Kasumi-1 (cell line): Measurements from ENCODE around the gene ETV6.
A peak's percentile ranks its signal among the peaks of the same experiment; 100 is the strongest.

Source experiments
- DNase-seq, 2 experiments: peaks; one replicate each; lab custom pipeline; 2025; lab: John Stamatoyannopoulos, UW

ETV6 gene

GRCh38 chr12:11827091-11828061 lies 177.9 kb downstream of the ETV6 start:
- DNase-seq, result no peak

- no peak for DNase-seq
Observed at GRCh38 chr12:11829764-11830194, 180.3 kb downstream of the ETV6 start.

GRCh38 chr12:11830307-11830801 lies 180.9 kb downstream of the ETV6 start:
- DNase-seq, result no peak

- no peak for DNase-seq
Observed at GRCh38 chr12:11832093-11832492, 182.6 kb downstream of the ETV6 start.

- no peak for DNase-seq
Observed at GRCh38 chr12:11833174-11833895, 183.9 kb downstream of the ETV6 start.

GRCh38 chr12:11834104-11834812 lies 184.8 kb downstream of the ETV6 start:
- no peak for DNase-seq

- no peak for DNase-seq
Observed at GRCh38 chr12:11834931-11835330, 185.5 kb downstream of the ETV6 start.

- peak; percentile 45 to 51 for DNase-seq
Observed at GRCh38 chr12:11836282-11837151, 187.0 kb downstream of the ETV6 start.

GRCh38 chr12:11837216-11837934 lies 187.9 kb downstream of the ETV6 start:
- no peak for DNase-seq

- DNase-seq, result no peak
Observed at GRCh38 chr12:11838403-11838802, 188.9 kb downstream of the ETV6 start.

GRCh38 chr12:11839091-11839641 lies 189.7 kb downstream of the ETV6 start:
- peak; percentile 58 to 70 for DNase-seq

- DNase-seq, result no peak
Observed at GRCh38 chr12:11840366-11840765, 190.9 kb downstream of the ETV6 start.

- DNase-seq, result no peak
Observed at GRCh38 chr12:11846488-11846887, 197.0 kb downstream of the ETV6 start.

GRCh38 chr12:11847539-11847938 lies 198.1 kb downstream of the ETV6 start:
- DNase-seq, result no peak

GRCh38 chr12:11849757-11850504 lies 200.5 kb downstream of the ETV6 start:
- DNase-seq, result no peak

GRCh38 chr12:11853126-11853525 lies 203.7 kb downstream of the ETV6 start:
- no peak for DNase-seq

GRCh38 chr12:11854011-11854499 lies 204.6 kb downstream of the ETV6 start:
- no peak for DNase-seq

GRCh38 chr12:11855983-11856374 lies 206.5 kb downstream of the ETV6 start:
- no peak for DNase-seq

GRCh38 chr12:11856971-11857370 lies 207.5 kb downstream of the ETV6 start:
- peak in 1 of 2 experiments; percentile 12 for DNase-seq
